NCI-H460 (cell line): ENCODE data around the gene TNFRSF13B. TPM values are rescaled to one million over a fixed set of nuclear protein-coding genes. Genes with fewer than 3 reads are reported as not detected.

Source experiments
- DNase-seq: peaks from one replicate; pipeline ENCODE4 v3.0.0-alpha.2; 2016; ENCODE audit warnings: low read depth; ENCODE audit errors: extremely low read depth
- total RNA-seq: library from RNA; depleted of rRNA; stranded (reverse); fragments of >200 nt; shearing (Covaris generic); gene quantifications from 2 replicates; pipeline ENCODE4 v1.2.3, GENCODE V29; 2014

The TNFRSF13B gene
- total RNA-seq, 1 experiment from 2014 or later, result not detected

DNA sequence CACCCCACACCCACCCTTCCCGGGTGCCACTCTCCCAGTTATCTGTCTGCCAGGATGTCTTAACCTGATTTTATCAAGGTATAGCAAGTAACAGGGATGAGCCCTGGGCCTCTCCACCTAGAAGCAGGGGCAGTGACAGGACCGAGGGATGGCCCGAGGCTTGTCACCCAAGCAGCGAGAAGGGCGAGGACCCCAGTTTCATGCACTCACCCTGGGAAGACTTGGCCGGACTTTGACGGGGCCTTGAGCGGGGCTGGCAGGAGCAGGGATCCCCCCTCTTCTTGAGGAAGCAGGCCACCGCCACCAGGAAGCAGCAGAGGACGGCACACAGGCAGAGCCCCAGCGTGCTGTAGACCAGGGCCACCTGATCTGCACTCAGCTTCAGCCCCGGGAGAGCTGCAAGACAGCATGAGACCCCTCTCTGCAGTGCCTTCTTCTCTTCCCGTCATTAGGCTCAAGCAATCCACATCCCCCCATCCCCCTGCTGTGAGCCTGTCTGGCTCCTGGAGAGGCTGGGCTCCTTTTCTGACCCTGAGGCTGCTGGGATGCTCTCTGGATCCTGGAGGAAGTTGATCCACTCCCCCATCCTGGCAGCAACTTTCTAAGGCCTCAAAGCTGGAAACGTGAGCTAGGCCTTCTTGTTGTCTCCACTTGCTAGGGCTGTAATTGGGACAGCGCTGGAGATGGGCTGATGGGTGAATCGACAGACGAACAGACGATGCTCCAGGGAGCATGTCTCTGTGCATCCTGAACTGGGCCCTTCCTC is 31.6 kb downstream of the TNFRSF13B start:
- DNase-seq, result no peak

DNA sequence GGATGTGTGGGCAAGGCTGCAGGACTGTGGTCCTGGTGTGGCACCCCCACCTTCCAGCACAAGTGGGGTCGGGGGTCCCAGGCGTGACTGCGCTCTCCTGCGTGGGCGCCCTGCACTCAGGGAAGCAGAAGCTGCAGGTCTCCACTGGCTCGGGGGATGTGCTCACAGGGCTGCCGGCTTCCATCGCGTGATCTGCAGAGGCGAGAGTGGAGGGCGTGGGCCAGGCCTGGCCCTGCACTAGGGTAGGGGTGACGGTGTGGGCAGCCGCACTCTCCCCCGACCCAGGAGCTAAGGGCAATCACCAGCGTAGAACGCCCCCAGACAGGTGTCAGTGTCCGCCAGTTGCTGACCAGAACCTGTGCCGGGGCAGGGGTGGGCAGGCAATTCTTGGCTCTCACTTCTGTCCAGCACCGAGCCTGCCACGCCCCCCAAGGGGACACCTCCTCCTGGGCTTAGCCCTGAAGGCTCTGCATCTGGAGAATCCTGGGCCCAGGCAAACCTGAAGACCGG is 32.3 kb downstream of the TNFRSF13B start:
- no peak for DNase-seq

DNA sequence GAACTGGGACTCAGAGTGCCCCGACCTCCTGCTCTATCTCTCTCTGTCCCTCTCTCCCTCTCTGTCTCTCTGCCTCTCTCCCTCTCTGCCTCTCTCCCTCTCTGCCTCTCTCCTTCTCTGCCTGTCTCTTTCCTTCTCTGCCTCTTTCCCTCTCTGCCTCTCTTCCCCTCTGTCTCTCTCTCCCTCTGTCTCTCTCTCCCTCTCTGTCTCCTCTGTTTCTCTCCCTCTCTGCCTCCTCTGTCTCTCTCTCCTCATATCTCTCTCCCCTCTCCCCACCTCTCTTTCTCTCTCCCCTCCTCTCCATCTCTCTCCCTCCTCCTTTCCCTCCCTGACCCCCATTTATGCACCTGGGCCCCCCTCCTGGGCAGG is 32.7 kb downstream of the TNFRSF13B start:
- no peak for DNase-seq

- DNase-seq, result no peak
Observed at GRCh38 chr17:16938496-16939207, 33.3 kb downstream of the TNFRSF13B start.

DNA sequence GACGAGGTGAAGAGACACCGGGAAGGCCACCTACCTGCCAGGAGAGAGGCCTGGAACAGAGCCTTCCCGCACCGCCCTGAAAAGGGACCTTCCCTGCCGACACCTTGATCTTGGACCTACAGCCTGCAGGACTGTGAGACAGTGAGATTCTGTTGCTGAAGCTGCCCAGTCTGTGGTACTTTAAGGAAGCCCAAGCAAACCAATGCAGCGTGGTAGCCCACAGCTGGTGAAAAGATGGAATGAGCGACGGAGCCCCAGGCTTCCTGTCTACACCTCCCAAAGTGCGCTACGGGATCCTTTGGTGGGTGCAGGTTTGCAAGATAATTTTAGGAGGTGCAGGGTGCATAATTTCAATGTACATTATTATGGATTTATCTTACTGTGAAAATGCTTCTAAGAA is 33.9 kb downstream of the TNFRSF13B start:
- DNase-seq, result no peak

GRCh38 chr17:16937431-16937830 is 34.5 kb downstream of the TNFRSF13B start:
- DNase-seq, result no peak

- no peak for DNase-seq
Observed at GRCh38 chr17:16936536-16937310, 35.2 kb downstream of the TNFRSF13B start.

- no peak for DNase-seq
Observed at GRCh38 chr17:16935786-16936185, 36.1 kb downstream of the TNFRSF13B start.

- DNase-seq, result no peak
Observed at GRCh38 chr17:16935241-16935663, 36.7 kb downstream of the TNFRSF13B start.

DNA sequence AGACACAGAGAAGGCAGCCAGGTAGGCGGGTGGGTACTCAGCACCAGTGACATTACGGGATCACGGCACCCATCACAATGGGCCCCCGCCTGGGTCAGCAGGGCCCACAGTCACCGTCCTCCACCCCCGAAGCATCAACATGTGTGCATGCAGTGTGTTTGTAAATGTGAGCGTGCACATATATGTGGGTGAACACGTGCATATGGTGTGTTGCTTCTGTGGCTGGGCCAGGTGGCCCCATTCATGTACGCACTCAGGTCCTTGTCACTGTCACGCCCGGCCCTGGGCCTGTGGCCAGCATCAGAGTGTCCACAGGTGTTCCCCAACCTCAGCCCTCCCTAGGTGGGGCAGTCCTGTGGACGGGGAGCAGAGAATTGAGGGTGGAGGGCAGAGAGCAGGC is 37.1 kb downstream of the TNFRSF13B start:
- DNase-seq, result no peak

DNA sequence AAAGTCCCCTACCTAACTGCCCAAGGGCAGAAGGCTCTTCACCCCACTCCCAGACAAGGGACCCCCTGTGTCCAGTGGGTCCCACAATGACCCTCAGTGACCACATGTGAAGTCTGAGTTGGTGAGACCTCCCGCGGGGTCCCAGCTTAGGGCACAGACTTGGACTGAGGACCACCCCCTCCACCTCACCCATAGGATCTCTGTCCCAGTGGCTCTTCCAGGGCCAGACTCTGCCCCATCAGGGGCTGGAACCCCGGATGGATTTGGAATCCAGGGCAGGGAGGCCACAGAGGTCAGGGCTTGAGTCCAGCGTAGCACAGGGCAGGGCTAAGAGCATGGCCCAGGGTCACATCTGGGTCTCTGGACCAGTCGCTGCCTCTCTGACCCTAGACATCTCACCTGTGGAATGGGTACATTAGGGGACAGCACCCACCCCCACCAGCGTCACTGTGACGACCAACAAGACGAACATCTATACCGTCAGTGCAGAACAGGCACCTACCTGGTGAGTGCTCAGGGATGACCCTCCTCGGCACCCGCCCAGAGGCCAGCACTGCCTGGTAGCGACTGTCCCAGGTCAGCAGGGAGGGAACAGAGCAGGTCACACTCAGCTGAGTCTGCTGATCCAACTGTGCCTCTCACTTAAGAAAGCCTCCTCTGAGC is 37.7 kb downstream of the TNFRSF13B start:
- no peak for DNase-seq

DNA sequence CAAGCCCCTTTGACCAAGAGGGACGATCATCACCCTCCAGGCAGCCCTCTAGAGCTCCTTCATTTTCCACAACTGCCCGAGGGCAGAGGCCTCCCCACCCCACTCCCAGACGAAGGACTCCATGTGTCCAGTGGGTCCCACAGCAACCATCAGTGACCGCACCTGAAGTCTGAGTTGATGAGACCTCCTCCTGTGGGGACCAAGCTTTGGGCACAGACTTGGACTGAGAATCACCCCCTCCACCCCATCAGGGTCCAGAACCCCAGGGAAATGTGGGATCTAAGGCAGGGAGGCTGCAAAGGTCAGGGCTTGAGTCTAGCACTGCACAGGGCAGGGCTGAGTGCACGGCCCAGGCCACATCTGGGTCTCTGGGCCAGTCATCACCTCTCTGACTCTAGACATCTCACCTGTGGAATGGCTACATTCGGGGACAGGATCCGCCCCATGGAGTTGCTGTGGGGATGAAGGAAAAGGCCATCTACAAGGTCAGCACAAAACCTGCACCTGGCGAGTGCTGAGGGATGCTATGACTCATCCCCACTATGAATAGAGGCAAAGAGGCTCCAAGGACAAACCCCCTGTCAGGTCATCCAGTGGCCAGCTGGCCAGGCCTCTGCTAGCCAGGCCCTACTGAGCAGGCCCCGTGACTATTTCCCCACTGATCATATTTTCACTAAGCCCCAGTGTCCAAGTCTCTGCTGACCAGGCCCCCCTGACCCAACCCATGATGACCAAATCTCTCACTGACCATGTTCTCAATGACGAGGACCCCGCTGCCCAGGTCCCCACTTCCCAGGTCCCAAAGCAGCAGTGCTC is 38.4 kb downstream of the TNFRSF13B start:
- DNase-seq, result no peak

DNA sequence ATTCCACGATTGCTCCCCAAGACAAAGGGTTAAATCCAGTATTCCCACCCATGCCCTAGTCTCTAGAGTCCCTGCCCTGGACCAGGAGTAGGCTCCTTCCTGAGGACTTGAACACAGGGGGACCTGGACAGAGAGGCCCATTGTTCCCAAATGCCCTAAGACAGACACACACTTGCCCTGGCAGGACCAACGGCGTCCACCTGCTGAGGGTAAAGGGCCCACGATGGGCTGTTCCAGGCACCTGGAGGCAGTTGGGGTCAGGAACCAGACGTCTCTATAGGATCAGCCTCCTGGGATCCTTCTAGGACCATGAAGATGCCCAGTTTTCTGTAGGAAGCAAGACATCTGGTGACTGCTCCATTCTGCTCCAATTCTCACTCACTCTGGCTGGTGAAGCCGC is 39.3 kb downstream of the TNFRSF13B start:
- DNase-seq, result no peak

GRCh38 chr17:16932156-16932555 is 39.8 kb downstream of the TNFRSF13B start:
- DNase-seq, result no peak

- DNase-seq, result no peak
Observed at GRCh38 chr17:16931318-16932060, 40.4 kb downstream of the TNFRSF13B start.

DNA sequence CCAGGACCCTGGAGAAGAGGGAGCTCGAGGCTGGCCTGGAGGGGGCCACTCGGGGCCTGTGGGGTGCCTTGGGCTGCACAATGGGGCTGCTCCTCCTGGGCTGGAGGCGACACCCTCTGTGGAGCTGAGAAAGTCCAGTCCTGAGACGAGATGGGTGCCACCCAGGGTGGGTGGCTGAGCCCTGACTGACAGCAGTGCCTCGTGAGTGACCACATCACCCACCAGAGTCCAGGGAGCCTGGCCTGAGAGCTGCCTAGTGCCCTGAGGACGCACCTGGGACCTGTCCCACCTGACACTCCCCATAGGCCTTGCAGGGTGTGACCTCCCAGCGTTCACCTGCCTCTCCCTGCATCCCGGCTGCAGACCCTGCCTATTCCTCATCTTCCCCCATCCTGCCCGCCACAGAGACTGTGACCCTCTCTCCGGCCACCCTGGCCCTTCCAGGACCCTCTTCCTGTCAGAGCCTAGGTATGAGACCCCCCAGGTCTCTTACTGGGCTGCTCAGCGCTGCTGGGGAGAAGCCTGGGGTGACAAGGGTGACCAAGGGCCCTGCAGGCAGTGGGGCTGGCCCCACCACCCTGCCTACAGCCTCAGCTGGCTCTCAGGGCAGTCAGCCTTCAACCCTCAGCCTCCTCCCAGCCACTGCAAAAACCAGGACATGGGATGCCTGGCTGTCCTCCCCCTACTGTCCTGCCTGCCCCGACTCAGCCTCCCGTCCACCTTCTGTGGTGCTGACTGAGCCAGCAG is 41.2 kb downstream of the TNFRSF13B start:
- no peak for DNase-seq

DNA sequence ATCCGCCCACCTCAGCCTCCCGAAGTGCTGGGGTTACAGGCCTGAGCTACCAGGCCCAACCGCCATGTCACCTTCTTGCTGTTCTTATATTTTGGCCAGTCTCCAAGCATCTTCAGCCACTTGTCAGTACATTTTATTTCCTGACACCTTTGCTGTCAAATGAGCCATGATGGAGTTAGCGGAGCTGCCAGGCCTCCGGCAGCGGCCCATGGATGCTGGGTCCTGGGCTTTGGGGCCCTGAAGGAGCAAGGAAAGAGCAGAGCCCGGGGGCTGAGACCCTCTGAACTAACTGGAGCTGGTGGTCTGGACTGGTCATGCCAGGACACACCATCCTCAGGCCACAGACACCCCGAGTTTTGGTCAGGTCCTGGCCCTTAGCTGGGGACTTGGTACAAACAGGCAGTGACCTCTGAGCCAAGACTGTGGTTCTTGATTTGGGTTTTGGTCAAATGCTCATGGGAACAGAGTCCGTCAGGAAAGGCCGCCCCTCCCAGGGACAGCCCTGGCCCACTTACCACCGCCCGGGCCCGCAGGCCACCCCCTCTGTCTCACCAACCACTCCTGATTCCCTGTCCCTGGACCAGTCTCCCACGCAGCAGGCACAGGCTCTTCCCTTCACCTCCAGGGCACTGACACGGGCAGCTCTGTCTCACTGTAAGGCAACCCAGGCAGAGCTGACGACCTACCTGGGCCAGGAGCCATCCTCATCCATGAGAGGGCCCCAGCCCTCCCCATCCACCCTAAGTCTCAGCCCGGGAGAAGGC is 42.0 kb downstream of the TNFRSF13B start:
- DNase-seq, result no peak
